ENCODE measurements around the gene ST6GAL1. TPM values are rescaled to one million over a fixed set of nuclear protein-coding genes. Genes with fewer than 3 reads are reported as not detected.
"Not testable (repeated sequence)": the region's sequence is repeated elsewhere in the genome, so short reads cannot be mapped to it uniquely, and the experiment has no call there.

ST6GAL1 gene
- total RNA-seq, 1 donor from 2014 or later, result 61.1 TPM

DNA sequence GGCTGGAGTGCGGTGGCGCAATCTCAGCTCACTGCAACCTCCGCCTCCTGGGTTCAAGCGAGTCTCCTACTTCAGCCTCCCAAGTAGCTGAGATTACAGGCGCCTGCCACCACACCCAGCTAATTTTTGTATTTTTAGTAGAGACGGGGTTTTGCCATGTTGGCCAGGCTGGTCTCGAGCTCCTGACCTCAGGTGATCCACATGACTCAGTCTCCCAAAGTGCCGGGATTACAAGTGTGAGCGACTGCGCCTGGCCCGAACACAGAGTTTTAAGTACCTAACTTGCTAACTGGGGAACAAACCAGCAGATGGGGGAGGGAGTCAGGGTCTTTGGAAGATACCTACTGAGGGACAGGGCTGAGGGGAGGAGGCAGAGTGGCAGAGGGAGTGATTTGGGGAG lies 36.9 kb downstream of the ST6GAL1 start:
- DNase-seq (ENCODE audit: low read depth in 2 of 2), result not testable (repeated sequence)

DNA sequence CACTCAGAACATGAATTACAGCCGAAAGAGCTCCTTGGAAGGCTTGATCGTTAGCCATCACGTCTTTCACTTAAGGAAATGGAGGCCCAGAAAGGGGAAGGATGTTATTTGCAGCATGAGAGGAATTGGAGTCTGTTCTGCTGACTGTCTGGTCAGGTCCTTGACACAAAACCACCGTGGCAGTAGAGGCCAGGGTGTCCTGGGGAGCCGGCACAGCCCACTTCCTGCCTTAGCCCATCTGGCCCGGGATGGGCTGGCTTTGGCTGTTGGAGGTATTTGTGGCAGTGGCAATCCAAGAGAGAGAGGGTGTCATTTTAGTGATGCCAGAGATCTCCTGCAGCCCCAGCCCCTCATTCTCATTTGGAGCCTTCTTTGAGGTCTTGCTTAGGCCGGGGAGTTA lies 37.4 kb downstream of the ST6GAL1 start:
- DNase-seq (ENCODE audit: low read depth in 2 of 2), result peak in 1 of 2 donors; percentile 18

DNA sequence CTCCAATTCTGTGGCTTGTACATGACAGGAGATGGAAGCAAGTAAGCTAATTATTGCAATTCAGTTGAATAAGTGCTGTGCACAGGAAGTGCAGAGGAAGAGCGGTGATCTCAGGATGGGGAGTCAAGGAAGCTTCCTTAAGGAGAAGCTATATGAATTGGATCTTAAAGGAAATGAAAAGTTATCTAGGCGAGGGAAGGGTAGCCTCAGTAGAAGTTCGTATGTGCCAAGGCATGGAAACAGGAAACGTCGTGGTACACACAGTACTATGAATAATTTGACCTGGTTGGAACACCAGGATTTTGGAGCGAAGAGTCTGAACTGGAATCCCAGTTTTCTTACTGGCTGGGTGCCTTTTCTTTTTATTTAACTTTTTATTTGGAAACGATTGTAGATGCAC lies 39.3 kb downstream of the ST6GAL1 start:
- DNase-seq (ENCODE audit: low read depth in 2 of 2), result peak in 1 of 2 donors; percentile 52

DNA sequence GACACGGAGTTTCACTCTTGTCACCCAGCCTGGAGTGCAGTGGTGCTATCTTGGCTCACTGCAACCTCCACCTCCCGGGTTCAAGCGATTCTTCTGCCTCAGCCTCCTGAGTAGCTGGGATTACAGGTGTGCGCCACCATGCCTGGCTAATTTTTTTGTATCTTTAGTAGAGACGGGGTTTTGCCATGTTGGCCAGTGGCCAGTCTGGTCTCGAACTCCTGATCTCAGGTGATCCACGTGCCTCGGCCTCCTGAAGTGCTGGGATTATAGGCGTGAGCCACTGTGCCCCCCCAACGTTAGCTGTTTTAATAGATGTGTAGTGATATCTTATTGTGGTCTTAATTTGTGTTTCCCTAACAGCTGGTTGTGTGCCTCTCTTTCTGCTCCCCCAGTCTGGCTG lies 40.8 kb downstream of the ST6GAL1 start:
- not testable (repeated sequence) for DNase-seq (ENCODE audit: low read depth in 2 of 2)

DNA sequence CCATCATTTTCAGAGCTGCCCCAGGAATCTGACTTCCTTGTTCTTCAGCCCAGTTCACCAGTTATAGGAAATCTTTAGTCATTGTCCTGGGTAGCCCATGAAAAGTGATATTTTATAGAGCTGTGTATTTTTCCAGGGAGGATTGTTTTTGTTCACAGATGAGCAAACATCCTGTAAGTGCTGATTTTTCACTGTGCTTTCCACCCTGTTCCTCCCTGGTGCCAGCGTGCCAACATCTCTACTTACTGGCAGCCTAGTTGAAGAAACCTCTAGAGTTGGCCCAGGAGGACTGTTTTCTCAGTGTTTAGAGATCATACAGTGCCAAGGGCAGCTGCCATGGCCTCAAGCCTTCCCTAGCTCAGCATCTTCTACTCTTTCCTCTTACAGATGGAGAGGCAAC lies 41.3 kb downstream of the ST6GAL1 start:
- DNase-seq (ENCODE audit: low read depth in 2 of 2), result peak; percentile 58 to 76

DNA sequence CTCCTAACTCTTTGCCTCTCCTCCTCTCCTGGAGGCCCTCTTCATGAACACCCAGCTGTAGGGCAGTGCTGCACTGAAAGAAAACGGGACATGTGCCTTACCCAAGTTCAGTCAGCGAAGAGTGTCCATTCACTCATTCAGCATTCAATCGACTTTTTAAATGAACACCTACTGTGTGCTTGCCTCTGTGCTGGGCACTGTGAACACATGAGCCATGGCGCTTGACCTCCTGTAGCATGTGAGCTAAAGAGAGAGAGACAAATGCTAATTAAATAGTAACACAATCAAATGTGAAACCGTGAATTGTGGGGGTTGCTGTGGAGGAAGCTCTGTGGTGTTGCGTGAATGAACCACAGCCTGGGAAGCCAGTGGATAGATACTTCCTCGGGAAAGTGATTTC lies 43.4 kb downstream of the ST6GAL1 start:
- no peak for DNase-seq (ENCODE audit: low read depth in 2 of 2)

DNA sequence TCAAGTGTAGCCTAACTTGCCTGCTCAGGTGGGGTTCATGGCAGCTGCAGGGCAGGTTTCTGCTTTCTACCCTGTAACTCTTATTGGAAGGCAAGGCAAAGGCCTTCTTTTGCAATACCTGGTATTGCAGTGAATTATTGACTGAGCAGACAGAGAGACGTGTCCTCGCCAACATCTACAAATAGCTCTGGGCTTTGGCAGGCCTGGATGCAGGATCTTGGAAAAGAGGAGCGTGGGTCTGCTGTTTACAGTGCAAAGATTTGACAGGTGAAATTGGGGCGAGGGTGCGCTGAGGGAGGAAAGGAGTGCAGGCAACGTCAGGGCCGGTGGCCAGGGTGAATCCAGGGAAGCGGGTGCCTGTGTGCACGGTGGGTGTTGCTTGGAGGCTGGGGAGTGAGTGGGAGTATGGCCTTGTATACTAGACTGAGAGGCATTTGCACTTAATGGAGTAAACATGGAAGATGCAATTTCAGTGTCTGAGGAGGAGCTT lies 44.5 kb downstream of the ST6GAL1 start:
- DNase-seq (ENCODE audit: low read depth in 2 of 2), result no peak

DNA sequence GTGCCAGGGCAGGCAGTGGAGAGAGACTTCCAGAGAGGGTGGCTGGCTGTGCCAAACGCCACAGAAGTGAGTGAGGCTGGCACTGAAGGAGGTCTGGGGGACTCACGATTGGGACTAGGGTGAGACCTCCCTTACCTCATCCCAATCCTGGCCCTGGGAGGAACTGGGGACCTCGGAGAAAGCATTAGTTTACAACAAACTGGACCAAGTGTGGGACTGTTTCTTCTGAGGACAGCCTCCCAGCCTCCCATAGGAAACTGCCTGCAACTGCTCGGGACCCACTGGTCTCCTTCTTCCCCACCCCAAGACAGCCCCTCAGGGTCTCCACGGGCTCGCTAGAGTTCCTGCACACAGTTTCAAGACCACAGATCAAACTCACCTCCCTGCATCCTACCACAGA lies 45.4 kb downstream of the ST6GAL1 start:
- no peak for DNase-seq (ENCODE audit: low read depth in 2 of 2)

DNA sequence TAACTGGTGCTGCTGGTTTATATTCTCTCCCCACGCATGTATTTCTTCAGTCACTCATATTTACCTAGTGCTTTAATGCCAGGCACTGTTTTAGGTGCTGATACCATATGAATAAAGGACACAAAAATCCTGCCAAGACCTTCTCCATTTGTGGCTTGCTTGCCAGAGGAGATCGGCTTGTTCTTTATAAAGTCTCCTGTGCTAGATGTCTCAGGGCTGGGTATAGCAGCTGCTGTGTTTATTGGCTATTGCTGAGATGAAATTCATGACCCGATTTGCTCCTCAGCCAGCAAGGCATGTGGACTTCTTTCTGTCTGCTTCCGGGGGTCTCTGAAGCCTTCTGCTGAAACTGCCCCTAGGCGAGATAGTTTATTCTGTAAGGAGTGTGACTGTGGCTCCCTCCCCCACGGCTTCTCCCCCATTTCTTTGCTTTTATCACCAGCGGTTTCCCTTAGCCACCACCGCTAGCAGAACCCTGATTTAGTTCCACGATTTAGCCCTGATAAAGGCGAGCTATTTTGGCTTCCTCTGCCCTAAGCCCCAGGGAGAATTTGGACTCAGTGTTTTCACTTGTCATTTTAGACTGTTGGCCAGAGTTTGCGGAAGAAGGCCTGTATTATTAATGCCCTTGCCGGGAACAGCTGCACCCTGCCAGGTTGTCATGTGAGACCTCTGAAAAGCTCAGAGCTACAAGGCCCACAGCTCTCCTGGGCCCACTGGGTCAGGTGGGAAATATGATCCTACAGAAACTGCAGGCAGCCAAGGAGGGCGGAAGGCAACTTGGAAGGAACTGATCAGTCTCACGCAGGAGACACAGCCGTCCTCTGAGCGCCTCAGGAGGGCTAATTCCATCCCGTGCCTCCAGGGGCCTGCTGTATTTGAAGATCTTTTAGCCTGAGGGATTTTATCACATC lies 46.8 kb downstream of the ST6GAL1 start:
- DNase-seq (ENCODE audit: low read depth in 2 of 2), result peak in 1 of 2 donors; percentile 39

DNA sequence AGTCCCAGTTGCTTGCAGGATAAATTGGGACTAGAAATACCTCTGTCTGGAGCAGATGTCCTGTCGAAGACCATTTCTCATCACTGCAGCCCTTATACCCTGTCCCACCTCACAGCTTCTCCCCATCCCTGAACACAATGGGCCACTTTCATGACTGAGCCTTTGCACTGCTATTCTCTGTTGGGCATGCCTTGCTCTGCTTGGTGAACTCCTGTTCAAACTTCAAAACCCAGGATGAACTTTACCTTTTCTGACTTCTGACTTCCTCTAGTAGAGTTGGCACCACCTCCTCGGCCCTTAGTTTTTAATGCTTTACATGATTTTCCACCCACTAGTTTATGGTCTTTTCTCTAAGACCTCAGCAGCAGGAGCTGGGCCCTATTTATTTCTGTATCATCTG lies 48.4 kb downstream of the ST6GAL1 start:
- no peak for DNase-seq (ENCODE audit: low read depth in 2 of 2)

DNA sequence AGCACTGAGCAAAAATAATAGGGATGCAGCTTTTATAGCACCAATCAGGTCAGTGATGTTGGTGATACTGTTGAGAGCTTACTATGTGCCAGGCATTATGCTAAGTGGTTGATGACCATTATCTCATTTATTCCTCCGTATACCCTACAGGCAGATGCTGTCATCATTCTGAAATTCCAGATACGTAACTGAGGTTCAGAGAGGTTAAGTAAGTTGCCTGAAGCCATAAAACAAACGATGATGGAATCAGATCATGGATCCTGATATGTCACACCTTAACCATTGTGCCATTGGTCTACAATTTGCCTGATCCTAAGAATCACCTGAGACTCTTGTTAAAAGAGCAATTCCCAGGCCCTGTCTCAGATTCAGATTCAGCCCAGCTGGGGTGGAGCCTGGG lies 49.5 kb downstream of the ST6GAL1 start:
- DNase-seq (ENCODE audit: low read depth in 2 of 2), result no peak

DNA sequence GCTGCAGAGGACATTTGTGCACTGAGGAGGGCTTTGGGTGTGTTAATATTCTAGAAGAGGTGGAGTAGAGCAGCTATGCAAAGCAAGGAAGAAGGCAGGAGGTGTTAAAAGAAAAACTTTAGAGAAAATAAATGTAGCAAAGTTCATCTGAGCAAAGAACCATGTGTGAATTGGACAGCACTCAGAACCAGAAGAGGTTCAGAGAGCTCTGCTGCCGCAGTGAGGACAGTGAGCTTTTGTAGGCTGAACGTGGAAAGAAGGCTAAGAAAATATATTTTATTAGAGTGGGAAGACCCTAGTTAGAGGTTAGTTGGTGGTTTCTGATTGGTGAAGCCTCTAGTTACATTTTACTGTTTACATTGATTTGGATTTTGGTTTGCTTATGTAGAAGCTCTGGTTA lies 50.7 kb downstream of the ST6GAL1 start:
- no peak for DNase-seq (ENCODE audit: low read depth in 2 of 2)

DNA sequence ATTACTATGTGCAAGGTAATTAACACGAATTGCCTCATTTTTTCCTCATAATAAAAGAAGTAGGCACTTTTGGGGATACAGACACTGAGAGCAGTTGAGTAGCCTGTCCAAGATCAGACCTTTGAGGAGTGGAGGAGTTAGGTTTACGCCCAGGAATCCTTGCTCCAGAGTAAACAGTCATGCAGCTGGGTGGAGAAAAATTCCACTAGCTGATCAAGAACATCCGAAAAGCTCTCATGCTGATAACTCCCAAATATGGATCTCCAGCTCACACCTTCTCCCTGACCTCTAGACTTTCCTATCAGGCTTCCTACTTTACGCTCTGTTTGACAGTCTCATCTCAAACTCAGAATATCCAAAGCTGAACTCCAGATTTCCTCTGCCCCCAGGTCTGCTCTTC lies 53.3 kb downstream of the ST6GAL1 start:
- no peak for DNase-seq (ENCODE audit: low read depth in 2 of 2)

DNA sequence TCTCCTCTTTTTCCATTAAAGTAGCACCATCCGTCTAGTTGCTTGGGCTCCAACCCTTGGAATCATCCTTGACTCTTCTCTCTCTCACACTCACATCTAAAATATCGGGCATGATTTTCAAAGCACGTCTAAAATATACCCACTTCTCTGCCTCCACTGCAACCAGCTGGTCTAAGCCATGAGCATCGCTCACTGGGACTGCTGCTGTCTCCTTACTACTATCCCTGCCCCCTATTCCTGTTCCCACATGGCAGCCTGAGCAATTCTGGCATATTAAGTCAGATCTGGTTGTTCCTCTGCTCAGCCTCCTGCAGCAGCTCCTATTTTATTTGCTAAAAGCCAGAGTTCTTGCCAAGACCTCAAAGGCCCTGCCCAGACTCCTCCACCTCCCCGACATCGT lies 53.7 kb downstream of the ST6GAL1 start:
- no peak for DNase-seq (ENCODE audit: low read depth in 2 of 2)

DNA sequence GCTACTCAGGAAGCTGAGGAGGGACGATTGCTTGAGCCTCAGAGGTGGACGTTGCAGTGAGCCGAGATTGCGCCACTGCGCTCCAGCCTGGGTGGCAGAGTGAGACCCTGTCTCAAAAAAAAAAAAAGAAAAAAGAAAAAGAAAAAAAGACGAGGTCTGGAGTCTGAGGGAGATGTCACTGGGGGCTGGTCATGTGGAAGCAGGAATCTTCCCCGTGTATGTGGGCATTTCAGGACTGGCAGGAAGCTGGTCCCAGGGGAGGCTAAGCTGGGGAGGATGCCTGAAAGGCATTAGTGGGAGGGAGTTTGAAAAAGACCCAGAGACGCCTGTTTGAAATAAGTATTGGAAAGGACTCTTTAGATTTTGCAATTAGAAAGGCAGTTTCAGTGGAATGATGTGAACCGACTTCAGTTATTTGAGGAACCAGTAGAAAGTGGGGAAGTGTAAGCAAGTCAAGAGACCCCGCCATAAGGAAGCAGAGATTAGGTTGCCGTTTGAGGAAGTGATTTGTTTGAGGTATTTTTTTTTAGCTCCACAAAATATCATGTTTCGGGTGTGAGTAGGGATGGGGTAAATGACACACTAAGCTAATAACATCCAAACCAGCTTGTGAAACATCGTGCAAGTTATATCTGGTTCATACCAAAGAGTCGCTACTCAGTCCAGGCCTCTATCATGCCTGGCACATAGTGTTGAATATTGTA lies 55.5 kb downstream of the ST6GAL1 start:
- DNase-seq (ENCODE audit: low read depth in 2 of 2), result no peak

DNA sequence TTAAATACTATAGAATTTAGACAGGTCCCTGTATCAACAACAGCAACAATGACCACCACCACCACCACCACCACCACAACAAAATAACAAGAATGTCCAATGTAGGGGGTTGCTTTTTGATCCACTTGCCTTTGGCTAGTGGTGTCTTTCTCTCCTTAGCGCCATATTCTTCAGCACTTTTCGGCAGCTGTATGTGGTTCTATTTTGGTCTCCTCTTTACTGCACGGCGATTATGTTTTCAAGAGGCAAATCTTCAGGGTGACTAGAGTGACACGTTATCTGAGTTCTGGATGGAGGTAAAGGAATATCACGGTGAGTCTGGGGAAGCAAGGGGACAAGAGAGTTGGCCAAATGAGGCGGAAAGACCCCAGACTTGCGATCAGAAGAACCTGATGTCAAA lies 56.1 kb downstream of the ST6GAL1 start:
- no peak for DNase-seq (ENCODE audit: low read depth in 2 of 2)

DNA sequence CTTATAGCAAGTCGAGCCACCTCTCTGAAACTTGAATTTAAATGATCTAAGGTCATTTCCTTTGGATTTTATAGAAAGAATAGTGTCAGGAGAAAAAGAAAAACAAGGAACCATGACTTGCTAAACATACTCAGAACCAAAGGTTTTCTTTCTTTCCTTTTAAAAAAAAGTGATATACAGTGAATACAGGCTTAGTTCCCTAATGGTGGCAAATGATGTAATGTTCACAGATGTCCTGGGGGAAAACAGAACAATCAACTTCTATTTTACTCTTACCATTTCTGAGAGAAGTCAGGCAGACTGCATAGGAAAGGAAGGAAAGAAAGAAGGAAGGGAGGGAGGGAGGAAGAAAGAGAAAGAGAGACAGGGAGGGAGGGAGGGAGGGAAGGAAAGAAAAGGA lies 56.5 kb downstream of the ST6GAL1 start:
- DNase-seq (ENCODE audit: low read depth in 2 of 2), result no peak

DNA sequence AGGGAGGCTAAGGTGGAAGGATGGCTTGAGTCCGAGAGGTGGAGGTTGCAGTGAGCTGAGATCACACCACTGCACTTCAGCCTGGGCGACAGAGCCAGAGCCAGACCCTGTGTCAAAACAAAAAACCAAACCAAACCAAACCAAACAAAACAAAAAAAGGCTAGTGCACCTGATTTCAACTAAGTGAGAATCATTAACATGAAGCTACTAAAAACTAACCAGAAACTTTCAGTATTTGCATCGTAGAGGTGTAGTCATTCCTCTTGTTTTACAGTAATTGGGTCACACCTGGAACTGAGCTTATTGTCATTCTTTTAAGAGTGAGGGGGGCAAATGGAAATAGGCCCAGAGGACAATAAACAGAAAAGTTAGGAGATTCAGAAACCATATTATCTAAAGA lies 58.5 kb downstream of the ST6GAL1 start:
- no peak for DNase-seq (ENCODE audit: low read depth in 2 of 2)

DNA sequence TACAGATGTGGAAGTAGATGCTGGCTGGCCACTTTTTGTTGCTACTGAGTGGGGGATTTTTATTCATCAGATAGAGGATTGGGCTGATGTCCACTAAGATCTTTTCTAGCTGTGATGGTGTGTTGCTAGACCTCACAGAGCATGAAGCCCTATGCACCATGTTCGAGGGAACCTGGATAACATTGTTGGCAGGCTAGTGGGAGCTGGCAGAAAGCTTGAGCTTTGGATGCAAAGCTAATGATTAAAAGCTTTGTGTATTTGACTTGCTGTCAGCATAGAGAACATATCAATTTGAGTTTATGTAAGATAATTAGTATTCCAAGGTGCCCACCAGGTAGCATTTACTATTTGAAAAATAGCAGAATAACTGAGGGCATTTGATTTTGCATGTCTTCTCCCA lies 59.1 kb downstream of the ST6GAL1 start:
- DNase-seq (ENCODE audit: low read depth in 2 of 2), result no peak

DNA sequence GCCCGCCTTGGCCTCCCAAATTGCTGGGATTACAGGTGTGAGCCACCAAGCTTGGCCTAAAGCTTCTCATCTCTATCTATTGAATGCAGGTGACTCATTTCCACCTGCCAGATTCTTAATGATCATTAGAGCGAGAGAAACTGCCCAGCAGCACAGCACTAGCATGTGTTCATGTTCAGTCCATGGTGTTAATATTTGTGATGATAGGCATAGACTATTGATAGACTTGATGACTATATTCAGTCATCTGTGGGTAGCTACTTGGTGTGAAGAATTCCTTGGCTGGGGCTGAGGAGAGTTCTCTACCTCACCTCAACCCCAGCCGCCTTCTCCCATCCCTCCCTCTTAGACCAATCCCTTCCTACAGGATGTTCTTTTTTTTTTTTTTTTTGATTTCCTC lies 60.0 kb downstream of the ST6GAL1 start:
- DNase-seq (ENCODE audit: low read depth in 2 of 2), result no peak

DNA sequence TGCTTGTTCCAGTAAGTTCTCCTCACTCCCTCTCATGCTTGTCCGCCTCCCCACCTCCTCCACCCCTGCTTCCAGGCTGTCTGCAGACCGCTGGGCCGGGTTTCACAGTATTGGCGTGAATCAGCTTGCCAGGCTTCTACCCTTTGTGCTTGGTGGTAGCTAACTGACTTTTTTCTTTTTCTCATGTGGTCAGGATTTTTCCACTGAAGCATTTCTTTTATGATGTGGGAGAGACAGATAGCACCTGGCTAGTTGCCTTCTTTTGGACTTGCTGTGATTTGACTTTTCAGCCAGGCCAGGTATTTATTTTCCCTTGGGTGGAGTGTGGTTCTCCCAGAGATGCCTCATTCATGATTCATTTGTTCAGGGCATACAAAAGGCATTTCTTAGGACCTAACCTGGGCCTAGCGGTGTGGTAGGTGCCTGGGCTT lies 60.6 kb downstream of the ST6GAL1 start:
- DNase-seq (ENCODE audit: low read depth in 2 of 2), result no peak

DNA sequence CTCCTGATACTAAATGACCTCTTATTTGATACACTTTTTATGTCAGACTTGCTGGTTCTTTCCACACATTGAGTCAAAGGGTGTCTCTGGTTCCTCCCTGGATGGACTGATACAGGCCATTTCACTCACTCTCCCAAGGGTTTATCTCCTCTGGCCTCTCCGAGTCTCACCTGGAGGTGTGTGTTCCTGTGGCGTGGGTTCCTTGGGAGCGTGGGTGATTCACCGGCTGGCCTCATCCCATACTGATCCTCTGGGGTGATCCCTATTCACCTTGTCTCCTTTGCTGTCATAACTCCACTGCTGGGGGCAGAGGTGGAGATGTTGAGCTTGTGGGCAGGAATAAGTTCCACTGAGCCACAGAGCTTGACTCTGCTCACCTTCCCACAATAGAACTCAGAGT lies 61.1 kb downstream of the ST6GAL1 start:
- no peak for DNase-seq (ENCODE audit: low read depth in 2 of 2)

DNA sequence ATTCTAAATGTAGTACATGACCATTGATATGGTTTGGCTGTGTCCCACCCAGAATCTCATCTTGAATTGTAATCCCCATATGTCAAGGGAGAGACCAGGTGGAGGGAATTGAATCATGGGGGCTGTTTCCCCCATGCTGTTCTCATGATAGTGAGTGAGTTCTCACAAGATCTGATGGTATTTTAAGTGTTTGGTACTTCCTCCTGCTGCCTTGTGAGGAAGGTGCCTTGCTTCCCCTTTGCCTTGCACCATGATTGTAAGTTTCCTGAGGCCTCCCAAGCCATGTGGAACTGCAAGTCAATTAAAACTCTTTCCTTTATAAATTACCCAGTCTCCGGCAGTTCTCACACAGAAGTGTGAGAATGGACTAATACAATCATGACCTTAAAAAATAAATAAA lies 61.8 kb downstream of the ST6GAL1 start:
- DNase-seq (ENCODE audit: low read depth in 2 of 2), result not testable (repeated sequence)
